Ascending aorta (tissue), 2 donors: Measurements from ENCODE around the gene KIF19. TPM values are rescaled to one million over a fixed set of nuclear protein-coding genes. Genes with fewer than 3 reads are reported as not detected.
"Not testable (repeated sequence)": the region's sequence is repeated elsewhere in the genome, so short reads cannot be mapped to it uniquely, and the experiment has no call there.

ENCODE experiments used
- DNase-seq, 2 donors: peaks; one replicate each; pipeline ENCODE4 v3.0.0-alpha.2; 2019; ENCODE audit warnings: low spot score in 2 of 2
- H3K27ac ChIP-seq, 2 donors: fragments of 200-600 bp; sonication (generic); one replicate each; pipeline ENCODE4 v1.5.1; 2016 to 2017; ENCODE audit warnings: mild to moderate bottlenecking in 1 of 2
- H3K27me3 ChIP-seq: fragments of 200-600 bp; sonication (generic); one replicate; pipeline ENCODE4 v1.5.1; 2017
- H3K36me3 ChIP-seq, 2 donors: fragments of 200-600 bp; sonication (generic); one replicate each; pipeline ENCODE4 v1.5.1; 2016
- H3K4me1 ChIP-seq, 2 donors: fragments of 200-600 bp; sonication (generic); one replicate each; pipeline ENCODE4 v1.5.1; 2016 to 2017; ENCODE audit warnings: mild to moderate bottlenecking in 1 of 2
- H3K4me3 ChIP-seq, 2 donors: fragments of 200-600 bp; sonication (generic); one replicate each; pipeline ENCODE4 v1.5.1; 2016 to 2017; ENCODE audit warnings: mild to moderate bottlenecking in 1 of 2
- H3K9me3 ChIP-seq, 2 donors: fragments of 200-600 bp; sonication (generic); one replicate each; pipeline ENCODE4 v1.5.1; 2016
- CTCF ChIP-seq, 3 experiments: fragments of 200-600 bp in 2 of 3; fragments of 450-650 bp in 1 of 3; sonication (generic) in 2 of 3; IDR thresholded peaks; one replicate each; pipeline ENCODE4 v1.5.1; 2016 to 2019; ENCODE audit warnings: antibody characterized with exemption in 3 of 3, mild to moderate bottlenecking in 1 of 3, moderate library complexity in 1 of 3
- intact Hi-C: fragments of 100-400 bp; cut with DNase I; formaldehyde crosslinking; loops from one replicate; pipeline ENCODE4 v1.15.1; 2023
- total RNA-seq: library from RNA; depleted of rRNA; stranded (reverse); fragments of >200 nt; gene quantifications from one replicate; pipeline ENCODE4 v1.1.0, GENCODE V29; 2016

The KIF19 gene
- total RNA-seq, 1 donor from 2014 or later: 11.7 TPM

DNA sequence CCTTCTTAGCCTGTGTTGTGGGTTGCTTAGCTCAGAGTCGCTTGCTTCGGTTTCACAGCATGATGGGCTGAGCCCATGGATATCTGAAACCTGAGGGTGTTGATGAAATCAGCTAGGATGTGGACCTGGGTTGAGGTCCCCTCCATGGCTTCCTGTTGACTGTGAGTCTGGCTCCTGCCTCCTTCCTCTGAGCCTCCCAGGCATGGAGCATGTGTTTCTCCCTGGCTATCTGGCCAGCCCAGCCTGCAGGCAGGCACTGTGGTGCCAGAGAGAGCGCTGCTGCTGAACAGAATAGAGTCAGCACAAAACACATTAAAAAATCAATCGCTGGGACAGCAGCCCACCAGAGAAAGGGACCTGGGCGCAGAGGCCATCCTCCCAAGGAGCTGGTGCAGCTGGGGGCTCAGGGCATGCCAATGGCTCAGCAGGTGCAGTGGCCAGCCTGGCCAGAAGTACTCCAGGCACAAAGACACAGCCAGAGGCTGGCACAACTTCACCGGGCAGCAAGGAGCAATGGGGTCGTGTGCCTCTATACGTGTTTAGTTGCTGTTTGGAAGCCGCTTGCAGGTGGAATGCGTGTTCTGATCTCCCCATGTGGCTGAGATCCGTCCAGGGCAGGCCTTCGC lies 77.6 kb downstream of the KIF19 start:
- Histone ChIP-seq H3K4me1 (no peaks in the 10 kb centered on the region), H3K27me3 (no peaks in the 10 kb centered on the region), H3K27ac (no peak overlapping the region), H3K9me3 (no peaks in the 10 kb centered on the region), H3K4me3 (no peak overlapping the region), H3K36me3 (no peaks in the 10 kb centered on the region)
- TF ChIP-seq CTCF (IDR thresholded peaks at IDR 0.05): no peak
- intact Hi-C loops: no loop called here
- DNase-seq: no peak

DNA sequence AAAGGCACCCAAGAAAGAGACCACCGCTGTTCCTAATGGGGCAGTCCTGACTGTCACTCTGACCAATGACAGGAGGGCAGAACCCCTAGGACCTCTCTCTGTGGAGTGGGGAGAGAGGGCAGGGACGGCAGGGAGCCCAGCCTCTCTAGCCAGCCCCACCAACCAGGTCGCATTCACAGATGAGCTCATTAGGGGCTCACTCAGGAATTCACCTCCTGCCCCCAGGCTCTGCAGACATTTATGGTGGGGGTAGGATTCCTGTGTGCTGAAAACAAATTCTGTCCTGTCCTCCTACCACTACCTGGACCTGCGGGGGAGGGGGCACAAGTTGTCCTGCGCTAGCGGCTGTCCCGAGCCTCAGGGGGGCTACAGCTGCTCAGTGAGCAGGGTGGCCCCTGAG lies 78.2 kb downstream of the KIF19 start:
- TF ChIP-seq CTCF (IDR thresholded peaks at IDR 0.05): no peak
- no peaks in the 10 kb centered on the region for H3K4me1 ChIP-seq
- H3K9me3 ChIP-seq: no peaks in the 10 kb centered on the region
- DNase-seq: no peak
- H3K36me3 ChIP-seq: no peaks in the 10 kb centered on the region
- no peak overlapping the region for H3K27ac ChIP-seq
- no peak overlapping the region for H3K4me3 ChIP-seq
- H3K27me3 ChIP-seq: no peaks in the 10 kb centered on the region
- intact Hi-C loops: no loop called here

GRCh38 chr17:74404789-74405188 lies 78.8 kb downstream of the KIF19 start:
- no peaks in the 10 kb centered on the region for H3K9me3 ChIP-seq
- no peak for DNase-seq
- no peak for TF ChIP-seq CTCF (IDR thresholded peaks at IDR 0.05)

GRCh38 chr17:74405311-74405710 lies 79.3 kb downstream of the KIF19 start:
- intact Hi-C loops, H3K27me3 ChIP-seq, H3K9me3 ChIP-seq, DNase-seq, H3K4me3 ChIP-seq, H3K4me1 ChIP-seq, H3K36me3 ChIP-seq, H3K27ac ChIP-seq: not testable (repeated sequence)

More at GRCh38 chr17:74404789-74405188, 78.8 kb downstream of the KIF19 start:
- intact Hi-C loops: no loop called here
- Histone ChIP-seq H3K27ac (no peak overlapping the region), H3K36me3 (no peaks in the 10 kb centered on the region), H3K27me3 (no peaks in the 10 kb centered on the region), H3K4me1 (no peaks in the 10 kb centered on the region), H3K4me3 (no peak overlapping the region)

Other genes with a start within 250 kb of the KIF19 start
- gene RPL38, start 122.5 kb upstream of the KIF19 start, total RNA-seq: 243 TPM
- 30.3 TPM for gene TTYH2, start 112.7 kb upstream of the KIF19 start, total RNA-seq
- not detected for gene DNAI2, start 52.0 kb upstream of the KIF19 start, total RNA-seq
- not detected for gene BTBD17, start 35.6 kb downstream of the KIF19 start, total RNA-seq
- gene GPR142, start 41.3 kb downstream of the KIF19 start, total RNA-seq: not detected
- 29.1 TPM for gene GPRC5C, start 105.9 kb downstream of the KIF19 start, total RNA-seq
- 21.9 TPM for gene CD300A, start 140.4 kb downstream of the KIF19 start, total RNA-seq
- not detected for gene CD300LB, start 205.2 kb downstream of the KIF19 start, total RNA-seq
- not detected for gene CD300C, start 219.9 kb downstream of the KIF19 start, total RNA-seq
- gene CD300H, start 241.3 kb downstream of the KIF19 start, total RNA-seq: not detected